ENCODE data around the gene NLE1.

The NLE1 gene

GRCh38 chr17:35084987-35085386, 57.1 kb downstream of the NLE1 start:
- FAIRE-seq, result no peak

DNA sequence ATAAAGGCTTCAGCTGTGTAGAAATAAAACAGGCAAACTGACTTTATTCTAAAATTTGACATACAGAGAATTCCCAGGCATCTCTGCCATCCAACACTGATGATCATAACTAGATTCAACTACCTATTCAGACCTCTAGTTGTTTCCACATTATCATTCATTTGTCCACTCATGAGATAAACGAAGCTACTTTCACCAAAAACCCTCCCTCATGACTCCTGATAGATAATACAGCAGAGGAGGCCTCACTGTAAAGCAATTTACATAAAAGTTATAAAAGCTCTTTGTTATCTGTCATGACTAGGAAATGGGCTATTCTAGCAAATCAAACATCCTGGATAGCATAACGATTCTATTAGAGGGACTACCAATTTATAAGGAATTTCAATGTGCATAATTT, 59.0 kb downstream of the NLE1 start:
- no peak for FAIRE-seq

DNA sequence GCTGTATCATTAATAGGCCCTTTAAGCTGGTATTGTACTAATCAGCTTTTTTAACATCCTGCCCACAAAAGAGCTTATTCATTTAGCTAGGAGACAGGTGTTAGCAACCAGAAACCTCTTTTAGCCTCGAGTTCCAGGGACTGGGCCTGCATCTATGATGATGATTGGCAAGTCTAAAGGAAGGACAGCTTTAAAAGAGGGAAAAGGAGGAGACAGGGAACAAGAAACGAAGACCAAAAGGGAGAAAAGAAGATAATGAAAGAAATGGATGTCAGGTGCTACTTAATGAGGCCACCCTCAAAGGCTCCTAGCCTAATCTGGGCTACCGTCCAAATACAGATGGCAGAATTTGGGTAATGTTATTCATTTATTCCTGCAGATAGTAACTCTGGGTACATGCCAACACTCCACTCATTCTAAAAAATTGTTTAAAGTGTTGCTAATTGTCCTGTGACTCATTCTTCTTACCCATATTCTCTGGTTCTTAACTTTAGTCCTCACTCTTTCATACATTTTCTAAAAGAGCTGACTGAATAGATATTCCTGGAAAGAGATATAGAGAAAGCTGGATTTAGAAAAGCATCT, 59.9 kb downstream of the NLE1 start:
- no peak for FAIRE-seq

- no peak for FAIRE-seq
Measured at GRCh38 chr17:35081638-35082037, 60.5 kb downstream of the NLE1 start.

DNA sequence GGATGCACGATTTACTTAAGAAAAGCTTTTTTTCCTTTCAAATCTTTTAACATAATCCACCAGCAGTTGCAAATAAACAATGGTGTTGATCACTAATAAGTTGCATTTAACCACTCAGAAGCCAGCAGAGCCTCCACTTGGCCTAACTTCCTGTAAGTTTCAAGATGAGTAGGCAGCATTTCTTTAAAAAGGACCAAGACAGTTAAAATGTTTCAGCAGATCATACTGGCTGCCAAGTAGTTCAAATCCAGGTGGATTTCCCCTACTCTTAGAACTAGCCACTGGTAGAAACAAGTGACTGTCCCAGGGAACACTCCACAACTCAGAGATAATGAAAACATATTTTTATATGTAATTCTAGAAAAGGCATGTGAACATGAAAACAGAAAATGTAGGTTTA, 61.6 kb downstream of the NLE1 start:
- no peak for FAIRE-seq

- FAIRE-seq, result no peak
Measured at GRCh38 chr17:35079547-35080423, 62.3 kb downstream of the NLE1 start.
